DOHH2 (cell line): ENCODE results near the gene NKAP.
"Not testable (repeated sequence)": the region's sequence is repeated elsewhere in the genome, so short reads cannot be mapped to it uniquely, and the experiment has no call there.

Experiments used
- CTCF ChIP-seq: fragments of 200-600 bp; sonication (generic); IDR thresholded peaks from one replicate; pipeline ENCODE4 v1.5.1; 2014; ENCODE audit warnings: antibody characterized with exemption, mild to moderate bottlenecking, low read depth, low read length; ENCODE audit not compliant: poor library complexity, severe bottlenecking
- EZH2phosphoT487 ChIP-seq: fragments of 200-600 bp; sonication (generic); IDR thresholded peaks from 2 replicates; pipeline ENCODE4 v1.6.1; 2017; ENCODE audit warnings: borderline replicate concordance, mild to moderate bottlenecking, antibody characterized with exemption, low read length, moderate library complexity, mixed read lengths

- not testable (repeated sequence) for TF ChIP-seq CTCF, EZH2phosphoT487
These were observed 12.4 kb upstream of the NKAP start for GRCh38 chrX:119955807-119956570.
